A673 (cell line): ENCODE measurements around the gene MBD3. TPM values are rescaled to one million over a fixed set of nuclear protein-coding genes. Genes with fewer than 3 reads are reported as not detected.
"Not testable (repeated sequence)": the region's sequence is repeated elsewhere in the genome, so short reads cannot be mapped to it uniquely, and the experiment has no call there.

Source experiments
- BruUV-seq: library from RNA; stranded (reverse); fragments of 400-500 nt; replicated peaks from 2 replicates; lab custom pipeline; 2021; lab: Mats Ljungman, UMichigan
- CTCF ChIA-PET: fragments of 300-600 bp; sonication (Branson Sonifier 250); formaldehyde crosslinking; loops from one replicate; lab custom pipeline; 2022; ENCODE audit warnings: antibody characterized with exemption; lab: Charles Lee
- POLR2A ChIA-PET: fragments of 300-600 bp; sonication (Branson Sonifier 250); formaldehyde crosslinking; loops from one replicate; lab custom pipeline; 2022; ENCODE audit warnings: antibody characterized with exemption; ENCODE audit not compliant: low non-redundant PET; lab: Charles Lee
- DNase-seq: peaks from one replicate; pipeline ENCODE4 v3.0.0-alpha.2; 2015; ENCODE audit warnings: low spot score
- H3K27ac ChIP-seq: fragments of 200-600 bp; sonication (generic); 2 replicates; pipeline ENCODE4 v1.5.1; 2016; ENCODE audit warnings: mixed run types, low read depth, mild to moderate bottlenecking, mixed read lengths, antibody characterized with exemption, low read length; ENCODE audit not compliant: poor library complexity, severe bottlenecking
- H3K27me3 ChIP-seq: fragments of 200-600 bp; sonication (generic); replicated peaks from 2 replicates; pipeline ENCODE4 v1.6.1; 2017; ENCODE audit warnings: mixed run types, low read depth, mild to moderate bottlenecking, mixed read lengths, antibody characterized with exemption, low read length; ENCODE audit not compliant: insufficient read depth, poor library complexity
- H3K36me3 ChIP-seq: fragments of 200-600 bp; sonication (generic); 2 replicates; pipeline ENCODE4 v1.6.1; 2016; ENCODE audit warnings: mixed run types, mild to moderate bottlenecking, mixed read lengths, antibody characterized with exemption, low read length; ENCODE audit not compliant: insufficient read depth, poor library complexity, severe bottlenecking
- H3K4me1 ChIP-seq: fragments of 200-600 bp; sonication (generic); 2 replicates; pipeline ENCODE4 v1.6.1; 2017; ENCODE audit warnings: mixed run types, mild to moderate bottlenecking, mixed read lengths, antibody characterized with exemption, low read length; ENCODE audit not compliant: insufficient read depth, poor library complexity, severe bottlenecking
- H3K4me3 ChIP-seq: fragments of 200-600 bp; sonication (generic); 2 replicates; pipeline ENCODE4 v1.5.1; 2016; ENCODE audit warnings: low read depth, mixed run types, mild to moderate bottlenecking, mixed read lengths, low read length; ENCODE audit not compliant: poor library complexity, severe bottlenecking
- H3K9me3 ChIP-seq: fragments of 200-600 bp; sonication (generic); 2 replicates; pipeline ENCODE4 v1.6.1; 2016; ENCODE audit warnings: mixed run types, low read depth, mild to moderate bottlenecking, mixed read lengths, antibody characterized with exemption, low read length; ENCODE audit not compliant: poor library complexity, severe bottlenecking
- CTCF ChIP-seq: fragments of 300-800, 200-600 bp; sonication (generic); conservative IDR thresholded peaks from 2 replicates; pipeline ENCODE4 v1.5.1; 2017; ENCODE audit warnings: low read depth, mild to moderate bottlenecking, antibody characterized with exemption, low read length, moderate library complexity, mixed read lengths
- EZH2 ChIP-seq: fragments of 200-600 bp; sonication (generic); IDR thresholded peaks from 2 replicates; pipeline ENCODE4 v1.6.1; 2017; ENCODE audit warnings: borderline replicate concordance, low read depth, mild to moderate bottlenecking, mixed read lengths, antibody characterized with exemption, low read length; ENCODE audit not compliant: poor library complexity, severe bottlenecking
- intact Hi-C: fragments of 100-400 bp; cut with micrococcal nuclease; formaldehyde crosslinking; loops from one replicate; pipeline ENCODE4 v1.10.0; 2022; ENCODE audit not compliant: unreplicated experiment
- total RNA-seq: library from RNA; stranded (reverse); gene quantifications from 2 replicates; pipeline ENCODE4 v1.2.3, GENCODE V29; 2021

MBD3 gene
- total RNA-seq, 1 experiment from 2014 or later = 138 TPM

DNA sequence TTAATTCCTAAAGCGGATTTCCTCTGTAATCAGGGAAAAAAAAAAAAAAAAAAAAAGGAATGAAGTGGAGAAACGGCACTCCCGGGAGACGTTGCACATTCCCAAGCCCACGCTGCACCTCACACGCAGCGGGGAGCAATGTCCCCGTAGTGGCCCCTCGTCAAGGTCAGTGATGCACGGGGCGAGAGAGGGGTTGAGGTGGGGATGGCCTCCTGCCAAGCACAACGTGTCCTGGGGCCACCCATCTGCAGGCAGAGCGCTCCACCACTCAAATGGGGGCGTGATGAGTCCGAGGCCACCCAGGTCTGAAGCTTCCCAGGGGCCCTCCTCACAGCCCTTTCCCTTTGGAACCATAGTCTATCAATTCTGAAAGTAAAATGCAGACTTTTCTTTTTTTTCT, 53.7 kb downstream of the MBD3 start:
- ChIA-PET CTCF (interaction anchor here (0.6 kb wide), 1 partner anchor 9 kb away, joined by 9 read pairs; no protein-coding TSS in a partner anchor), POLR2A (no interaction called here)
- peaks cover 8% of the 10 kb centered on the region for H3K4me1 ChIP-seq
- H3K4me3 ChIP-seq = no peak overlapping the region
- BruUV-seq = no TSS peak
- no peak for DNase-seq
- no peak overlapping the region for H3K27ac ChIP-seq
- no peaks in the 10 kb centered on the region for H3K27me3 ChIP-seq
- no peaks in the 10 kb centered on the region for H3K36me3 ChIP-seq
- intact Hi-C loops = no loop called here
- TF ChIP-seq EZH2 = no peak
- H3K9me3 ChIP-seq = no peaks in the 10 kb centered on the region

DNA sequence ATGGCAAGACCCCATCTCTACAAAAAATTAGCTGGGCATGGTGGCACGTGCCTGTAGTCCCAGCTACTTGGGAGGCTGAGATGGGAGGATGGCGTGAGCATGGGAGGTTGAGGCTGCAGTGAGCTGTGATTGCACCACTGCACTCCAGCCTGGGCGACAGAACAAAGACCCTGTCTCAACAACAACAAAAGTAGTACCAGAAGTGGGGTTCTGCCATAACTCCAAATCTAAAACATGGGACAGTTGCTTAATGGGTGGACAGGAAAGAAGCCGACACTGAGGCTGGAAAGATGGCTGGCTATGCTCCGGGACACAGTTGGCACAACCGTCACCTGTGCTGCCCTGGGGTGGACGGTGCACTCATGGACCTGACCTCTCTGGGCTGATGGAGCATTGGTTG, 57.0 kb downstream of the MBD3 start:
- DNase-seq, intact Hi-C loops, POLR2A ChIA-PET, H3K4me3 ChIP-seq, H3K4me1 ChIP-seq, CTCF ChIA-PET, H3K27me3 ChIP-seq, H3K9me3 ChIP-seq, H3K27ac ChIP-seq, BruUV-seq, H3K36me3 ChIP-seq: not testable (repeated sequence)

DNA sequence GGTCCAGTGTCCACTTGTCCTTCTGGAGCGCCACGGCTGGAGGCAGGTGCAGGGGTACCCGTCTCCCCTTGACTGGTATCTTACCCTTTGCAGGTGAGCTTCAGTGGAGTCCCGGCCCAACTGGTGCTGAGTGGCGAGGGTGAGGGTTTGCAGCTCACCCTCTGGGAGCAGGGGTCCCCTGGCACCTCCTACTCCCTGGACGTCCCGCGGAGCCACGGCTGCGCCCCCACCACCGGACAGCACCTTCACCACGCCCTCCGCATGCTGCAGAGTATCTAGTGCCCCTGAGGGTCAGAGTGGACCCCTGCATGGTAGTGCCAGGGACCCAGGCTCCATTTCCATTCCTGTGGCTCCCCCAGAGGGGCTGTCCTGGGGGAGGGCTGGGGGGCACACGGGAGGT, 57.7 kb downstream of the MBD3 start:
- no peaks in the 10 kb centered on the region for H3K9me3 ChIP-seq
- no peaks in the 10 kb centered on the region for H3K27me3 ChIP-seq
- DNase-seq = no peak
- POLR2A ChIA-PET = no interaction called here
- no TSS peak for BruUV-seq
- H3K4me3 ChIP-seq = no peak overlapping the region
- no peaks in the 10 kb centered on the region for H3K36me3 ChIP-seq
- CTCF ChIA-PET = no interaction called here
- H3K4me1 ChIP-seq = peaks cover 8% of the 10 kb centered on the region
- intact Hi-C loops = no loop called here
- no peak overlapping the region for H3K27ac ChIP-seq
- no peak for TF ChIP-seq CTCF

- H3K4me1 ChIP-seq = peaks cover 3% of the 10 kb centered on the region
- TF ChIP-seq CTCF (no peak), EZH2 (no peak)
- no peaks in the 10 kb centered on the region for H3K27me3 ChIP-seq
- intact Hi-C loops = no loop called here
- no TSS peak for BruUV-seq
- DNase-seq = no peak
- H3K36me3 ChIP-seq = no peaks in the 10 kb centered on the region
- POLR2A ChIA-PET = no interaction called here
- no peak overlapping the region for H3K27ac ChIP-seq
- no peaks in the 10 kb centered on the region for H3K9me3 ChIP-seq
- H3K4me3 ChIP-seq = no peak overlapping the region
- CTCF ChIA-PET = interaction anchor here (0.6 to 0.7 kb wide), 2 partner anchors 12 to 18 kb away, joined by 3 to 4 read pairs; no protein-coding TSS in a partner anchor
Observed at GRCh38 chr19:1533510-1534150, 59.0 kb downstream of the MBD3 start.
